Testis (tissue), 2 donors: ENCODE results near the gene RIMBP2.

Experiments
- POLR2A ChIP-seq: fragments of 450-650 bp; IDR thresholded peaks from one replicate; pipeline ENCODE4 v1.6.1; 2017; ENCODE audit warnings: antibody characterized with exemption, mild to moderate bottlenecking, moderate library complexity
- TF ChIP-seq, protein P1 (sequence below), 3 experiments: fragments of 450-650 bp in 2 of 3; fragments of 200-600 bp in 1 of 3; sonication (generic) in 1 of 3; IDR thresholded peaks; one replicate each; pipeline ENCODE4 v1.5.1; 2016 to 2019; ENCODE audit warnings: antibody characterized with exemption in 3 of 3, mild to moderate bottlenecking in 2 of 3, moderate library complexity in 1 of 3

- no peak for TF ChIP-seq POLR2A
- TF ChIP-seq, protein P1, sequence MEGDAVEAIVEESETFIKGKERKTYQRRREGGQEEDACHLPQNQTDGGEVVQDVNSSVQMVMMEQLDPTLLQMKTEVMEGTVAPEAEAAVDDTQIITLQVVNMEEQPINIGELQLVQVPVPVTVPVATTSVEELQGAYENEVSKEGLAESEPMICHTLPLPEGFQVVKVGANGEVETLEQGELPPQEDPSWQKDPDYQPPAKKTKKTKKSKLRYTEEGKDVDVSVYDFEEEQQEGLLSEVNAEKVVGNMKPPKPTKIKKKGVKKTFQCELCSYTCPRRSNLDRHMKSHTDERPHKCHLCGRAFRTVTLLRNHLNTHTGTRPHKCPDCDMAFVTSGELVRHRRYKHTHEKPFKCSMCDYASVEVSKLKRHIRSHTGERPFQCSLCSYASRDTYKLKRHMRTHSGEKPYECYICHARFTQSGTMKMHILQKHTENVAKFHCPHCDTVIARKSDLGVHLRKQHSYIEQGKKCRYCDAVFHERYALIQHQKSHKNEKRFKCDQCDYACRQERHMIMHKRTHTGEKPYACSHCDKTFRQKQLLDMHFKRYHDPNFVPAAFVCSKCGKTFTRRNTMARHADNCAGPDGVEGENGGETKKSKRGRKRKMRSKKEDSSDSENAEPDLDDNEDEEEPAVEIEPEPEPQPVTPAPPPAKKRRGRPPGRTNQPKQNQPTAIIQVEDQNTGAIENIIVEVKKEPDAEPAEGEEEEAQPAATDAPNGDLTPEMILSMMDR (IDR thresholded peaks at IDR 0.05): no peak
Observed at GRCh38 chr12:130646716-130647370, 69.3 kb downstream of the RIMBP2 start.
